ENCODE measurements around the gene ARMH3.

DNA sequence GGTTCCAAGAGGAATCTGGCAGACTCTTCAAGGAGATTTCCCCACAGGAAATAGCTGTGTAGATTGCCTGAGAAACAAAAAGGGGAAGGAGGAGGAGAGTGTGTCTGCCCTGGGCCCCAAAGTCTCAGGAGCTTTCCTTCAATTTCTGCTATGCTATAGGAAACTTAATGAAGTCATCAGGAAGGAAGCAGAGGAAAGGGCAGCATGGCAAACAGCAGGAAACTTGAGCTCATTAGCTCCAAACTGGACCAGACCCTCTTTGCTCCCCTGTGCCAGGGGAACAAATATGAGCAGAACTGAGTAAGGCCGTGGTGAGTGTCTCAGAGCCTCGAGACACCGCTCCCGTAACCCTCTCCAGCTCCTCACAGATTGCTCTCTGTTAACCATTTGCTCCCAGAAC is 207.6 kb downstream of the ARMH3 start:
- TF ChIP-seq, protein P1, sequence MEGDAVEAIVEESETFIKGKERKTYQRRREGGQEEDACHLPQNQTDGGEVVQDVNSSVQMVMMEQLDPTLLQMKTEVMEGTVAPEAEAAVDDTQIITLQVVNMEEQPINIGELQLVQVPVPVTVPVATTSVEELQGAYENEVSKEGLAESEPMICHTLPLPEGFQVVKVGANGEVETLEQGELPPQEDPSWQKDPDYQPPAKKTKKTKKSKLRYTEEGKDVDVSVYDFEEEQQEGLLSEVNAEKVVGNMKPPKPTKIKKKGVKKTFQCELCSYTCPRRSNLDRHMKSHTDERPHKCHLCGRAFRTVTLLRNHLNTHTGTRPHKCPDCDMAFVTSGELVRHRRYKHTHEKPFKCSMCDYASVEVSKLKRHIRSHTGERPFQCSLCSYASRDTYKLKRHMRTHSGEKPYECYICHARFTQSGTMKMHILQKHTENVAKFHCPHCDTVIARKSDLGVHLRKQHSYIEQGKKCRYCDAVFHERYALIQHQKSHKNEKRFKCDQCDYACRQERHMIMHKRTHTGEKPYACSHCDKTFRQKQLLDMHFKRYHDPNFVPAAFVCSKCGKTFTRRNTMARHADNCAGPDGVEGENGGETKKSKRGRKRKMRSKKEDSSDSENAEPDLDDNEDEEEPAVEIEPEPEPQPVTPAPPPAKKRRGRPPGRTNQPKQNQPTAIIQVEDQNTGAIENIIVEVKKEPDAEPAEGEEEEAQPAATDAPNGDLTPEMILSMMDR (conservative IDR thresholded peaks at IDR 0.05; ENCODE audit: low read depth, low read length) = no peak
- TF ChIP-seq EZH2phosphoT487 (IDR thresholded peaks at IDR 0.05; ENCODE audit: borderline replicate concordance, low read length) (no peak), EZH2 (IDR thresholded peaks at IDR 0.05; ENCODE audit: low read length, unreplicated experiment) (no peak)

Measured in PC-3 (cell line).